Activated CD4-positive, alpha-beta T cell treated with anti-CD3 and anti-CD28 coated beads, Interleukin-2, amount 50 U/mL, for 16 hours (primary cell): ENCODE measurements around the gene PELI3.
"Not testable (repeated sequence)": the region's sequence is repeated elsewhere in the genome, so short reads cannot be mapped to it uniquely, and the experiment has no call there.

Source experiments
- DNase-seq: peaks from one replicate; pipeline ENCODE4 v3.0.0-alpha.2; 2020

PELI3 gene

GRCh38 chr11:66448523-66448922, 18.2 kb upstream of the PELI3 start:
- DNase-seq = no peak

- no peak for DNase-seq
Observed at GRCh38 chr11:66450560-66450959, 16.1 kb upstream of the PELI3 start.

GRCh38 chr11:66451663-66452062, 15.0 kb upstream of the PELI3 start:
- DNase-seq = no peak

- no peak for DNase-seq
Observed at GRCh38 chr11:66454247-66454646, 12.5 kb upstream of the PELI3 start.

- no peak for DNase-seq
Observed at GRCh38 chr11:66454828-66455227, 11.9 kb upstream of the PELI3 start.

GRCh38 chr11:66457826-66458225, 8.9 kb upstream of the PELI3 start:
- DNase-seq = no peak

GRCh38 chr11:66459138-66459778, 7.4 kb upstream of the PELI3 start:
- DNase-seq = no peak

GRCh38 chr11:66462010-66462409, 4.7 kb upstream of the PELI3 start:
- DNase-seq = no peak

- DNase-seq = no peak
Observed at GRCh38 chr11:66462911-66463310, 3.8 kb upstream of the PELI3 start.

GRCh38 chr11:66464116-66464515, 2.6 kb upstream of the PELI3 start:
- DNase-seq = not testable (repeated sequence)

- DNase-seq = no peak
Observed at GRCh38 chr11:66464916-66465315, 1.8 kb upstream of the PELI3 start.

- DNase-seq = no peak
Observed at GRCh38 chr11:66465373-66466224, 1.1 kb upstream of the PELI3 start.

GRCh38 chr11:66467034-66467659, 442 bp downstream of the PELI3 start:
- no peak for DNase-seq

GRCh38 chr11:66467756-66468155, 1.1 kb downstream of the PELI3 start:
- no peak for DNase-seq

- no peak for DNase-seq
Observed at GRCh38 chr11:66468691-66469090, 2.0 kb downstream of the PELI3 start.

- no peak for DNase-seq
Observed at GRCh38 chr11:66469441-66469840, 2.7 kb downstream of the PELI3 start.

- DNase-seq = no peak
Observed at GRCh38 chr11:66470015-66470414, 3.3 kb downstream of the PELI3 start.

GRCh38 chr11:66471142-66471541, 4.4 kb downstream of the PELI3 start:
- no peak for DNase-seq

- DNase-seq = no peak
Observed at GRCh38 chr11:66472054-66472453, 5.3 kb downstream of the PELI3 start.

GRCh38 chr11:66473167-66473566, 6.5 kb downstream of the PELI3 start:
- no peak for DNase-seq

- no peak for DNase-seq
Observed at GRCh38 chr11:66473608-66474515, 7.2 kb downstream of the PELI3 start.

GRCh38 chr11:66475349-66476172, 8.9 kb downstream of the PELI3 start:
- DNase-seq = no peak
